Heart right ventricle (tissue), 16 donors: Measurements from ENCODE around the gene TTR. TPM values are rescaled to one million over a fixed set of nuclear protein-coding genes. Genes with fewer than 3 reads are reported as not detected.
A peak's percentile ranks its signal among the peaks of the same experiment; 100 is the strongest.

ENCODE experiments used
- ATAC-seq, 8 donors: fragments of 200-7000 bp; cut with Tn5 transposase; one replicate each; pipeline ENCODE4 v1.9.1; 2020; ENCODE audit warnings: mild to moderate bottlenecking in 8 of 8, moderate library complexity in 8 of 8, moderate number of reproducible peaks in 1 of 8
- DNase-seq, 2 donors: peaks; one replicate each; pipeline ENCODE4 v3.0.0-alpha.2; 2020
- H3K27ac ChIP-seq, 10 donors: fragments of 200-600 bp; sonication (generic) in 2 of 10; one replicate each; pipeline versions ENCODE4 v1.5.0 to v1.8.0; 2020 to 2022; ENCODE audit warnings: mild to moderate bottlenecking in 3 of 10
- H3K27me3 ChIP-seq, 7 donors: fragments of 200-600 bp; one replicate each; pipeline ENCODE4 v1.8.0; 2021 to 2022; ENCODE audit warnings: mild to moderate bottlenecking in 2 of 7
- H3K36me3 ChIP-seq, 9 donors: fragments of 200-600 bp; sonication (generic) in 1 of 9; one replicate each; pipeline versions ENCODE4 v1.5.0 to v1.8.0; 2020 to 2022; ENCODE audit warnings: mild to moderate bottlenecking in 2 of 9
- H3K4me1 ChIP-seq, 9 donors: fragments of 200-600 bp; sonication (generic) in 1 of 9; one replicate each; pipeline versions ENCODE4 v1.5.0 to v1.8.0; 2020 to 2022; ENCODE audit warnings: mild to moderate bottlenecking in 4 of 9
- H3K4me3 ChIP-seq, 10 donors: fragments of 200-600 bp; sonication (generic) in 2 of 10; one replicate each; pipeline versions ENCODE4 v1.5.0 to v1.8.0; 2020 to 2022; ENCODE audit warnings: mild to moderate bottlenecking in 7 of 10, moderate library complexity in 2 of 10
- H3K9me3 ChIP-seq, 11 donors: fragments of 200-600 bp in 10 of 11; sonication (generic) in 2 of 11; one replicate each; pipeline versions ENCODE4 v1.5.0 to v1.8.0; 2013 to 2022; ENCODE audit warnings: mild to moderate bottlenecking in 2 of 11, control low read depth in 1 of 11, moderate library complexity in 1 of 11
- WGBS, 2 donors: extraction: QIAGEN DNeasy Blood & Tissue Kit; methylation state at CpG; one replicate each; pipeline ENCODE4 v1.1.7; 2013; ENCODE audit warnings: inconsistent platforms in 1 of 2; 5-methylcytosine and 5-hydroxymethylcytosine counted together
- intact Hi-C, 10 donors: fragments of 100-400 bp; cut with DNase I; formaldehyde crosslinking; loops; one replicate each; pipeline versions ENCODE4 v1.11.1 to v1.14.2; 2022
- polyA plus RNA-seq, 2 donors: library from polyadenylated mRNA; stranded (reverse); fragments of 200-250 nt; gene quantifications; one replicate each; pipeline ENCODE4 v1.2.3, GENCODE V29; 2013
- total RNA-seq, 10 donors: library from RNA; stranded (reverse); fragmentation: NEBNext Ultra II Directional in 3 of 10; extraction: Animal tissue kit (Norgen Biotek cat#: 25700) in 3 of 10; gene quantifications; one replicate each; pipeline versions ENCODE4 v1.2.1 to v1.2.4, GENCODE V29; 2021 to 2023
- TF ChIP-seq, protein P1 (sequence below), 9 donors: fragments of 200-600 bp; sonication (generic) in 2 of 9; IDR thresholded peaks; one replicate each; pipeline versions ENCODE4 v1.5.0 to v1.8.0; 2021 to 2022; ENCODE audit warnings: antibody characterized with exemption in 9 of 9, mild to moderate bottlenecking in 5 of 9, moderate library complexity in 1 of 9
- donor health status: Arrhythmogenic right ventricular cardiomyopathy.
- donor health status: ischemic (EF 13 %, LVEDD 7.1; RV severe dilation, severe dysfunction).
- donor health status: healthy with polysubstance abuse.
- donor health status: DM: no; HTN: yes; CAD: no.
- donor health status: DM: no; HTN: no; CAD: no.
- donor health status: ischemic (EF 25% LVEDD 6.9; RV normal size, moderate dysfunction).
- donor health status: ischemic (EF 25% LVEDD 5.7; RV mildly dilated, moderate dysfunction).
- donor health status: healthy.
- donor health status: DM: yes; HTN: yes; CAD: no.
- donor health status: Ischemic cardiomyopathy.
- donor health status: ischemic (EF 35%, LVEDD 5.7; RV mildly dilated, moderate dysfunction).
- donor health status: nonischemic (EF 11% LVEDD 7.7; RV severe dilation, severe dysfunction).
- donor health status: DM: yes; HTN: yes; CAD: no.
- donor health status: PGD.
- donor health status: ischemic (EF 29% LVEDD 5.4; RV normal size, mild dysfunction).
- donor health status: nonischemic (EF 23%, LVEDD 6.1; RV moderate dilation, normal function).

Gene TTR
- total and polyA plus RNA-seq, 12 donors: 0.46 to 1.6 TPM; not detected in 10

DNA sequence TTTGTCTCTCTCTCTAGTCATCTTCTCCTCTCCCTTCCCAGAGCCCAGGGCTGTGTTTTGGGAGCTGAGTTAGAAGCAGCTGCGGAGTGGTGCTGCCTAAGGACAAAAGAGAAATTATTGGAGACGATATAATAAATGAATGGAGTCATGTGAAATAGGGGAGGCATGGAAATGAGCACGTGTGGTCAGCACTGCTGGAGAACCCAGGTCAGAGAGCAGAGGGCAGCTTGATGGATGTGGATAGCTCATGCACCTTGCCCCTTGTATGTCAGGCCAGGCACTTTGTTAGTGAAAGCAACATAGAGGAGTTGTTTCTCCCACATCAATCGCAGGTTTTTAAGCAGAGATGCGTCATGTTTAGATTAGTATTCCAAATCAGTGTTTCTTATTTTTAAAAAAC is 15.7 kb downstream of the TTR start:
- H3K36me3 ChIP-seq: no peaks in the 10 kb centered on the region
- TF ChIP-seq, protein P1, sequence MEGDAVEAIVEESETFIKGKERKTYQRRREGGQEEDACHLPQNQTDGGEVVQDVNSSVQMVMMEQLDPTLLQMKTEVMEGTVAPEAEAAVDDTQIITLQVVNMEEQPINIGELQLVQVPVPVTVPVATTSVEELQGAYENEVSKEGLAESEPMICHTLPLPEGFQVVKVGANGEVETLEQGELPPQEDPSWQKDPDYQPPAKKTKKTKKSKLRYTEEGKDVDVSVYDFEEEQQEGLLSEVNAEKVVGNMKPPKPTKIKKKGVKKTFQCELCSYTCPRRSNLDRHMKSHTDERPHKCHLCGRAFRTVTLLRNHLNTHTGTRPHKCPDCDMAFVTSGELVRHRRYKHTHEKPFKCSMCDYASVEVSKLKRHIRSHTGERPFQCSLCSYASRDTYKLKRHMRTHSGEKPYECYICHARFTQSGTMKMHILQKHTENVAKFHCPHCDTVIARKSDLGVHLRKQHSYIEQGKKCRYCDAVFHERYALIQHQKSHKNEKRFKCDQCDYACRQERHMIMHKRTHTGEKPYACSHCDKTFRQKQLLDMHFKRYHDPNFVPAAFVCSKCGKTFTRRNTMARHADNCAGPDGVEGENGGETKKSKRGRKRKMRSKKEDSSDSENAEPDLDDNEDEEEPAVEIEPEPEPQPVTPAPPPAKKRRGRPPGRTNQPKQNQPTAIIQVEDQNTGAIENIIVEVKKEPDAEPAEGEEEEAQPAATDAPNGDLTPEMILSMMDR (IDR thresholded peaks at IDR 0.05): no peak
- 79 to 83% methylated on average over 5 of the region's 5 CpGs for WGBS, 2 donors

DNA sequence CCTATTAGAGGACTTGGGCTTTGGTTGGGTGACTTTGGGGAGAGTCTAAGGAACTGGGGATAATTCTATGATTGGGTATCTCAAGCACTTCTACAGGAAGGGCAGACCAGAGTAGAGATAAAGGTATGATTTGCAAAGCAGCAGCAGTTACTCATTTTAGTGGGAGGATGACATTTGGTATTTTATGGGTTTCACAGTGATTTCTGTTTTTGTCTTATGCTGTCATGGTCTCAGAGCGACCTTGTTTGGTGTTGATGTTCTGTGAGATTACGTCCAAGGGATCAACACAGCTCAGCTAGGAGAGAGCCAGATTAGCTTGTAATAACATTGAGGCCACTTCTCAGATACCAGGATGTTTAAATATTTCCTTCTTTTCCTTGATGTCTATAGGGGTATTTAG is 18.2 kb downstream of the TTR start:
- 72 to 83% methylated on average over 2 of the region's 2 CpGs for WGBS, 2 donors
- no peak for DNase-seq
- no peaks in the 10 kb centered on the region for H3K27me3 ChIP-seq
- TF ChIP-seq, protein P1 (IDR thresholded peaks at IDR 0.05): no peak
- ATAC-seq: no peak
- intact Hi-C loops: loop anchor here in 2 of 10 donors (5.0 to 10.0 kb wide), 2 partner anchors 38 to 75 kb away; partner anchors contain the start of gene B4GALT6 (in 1 of the 2)
- no peaks in the 10 kb centered on the region for H3K9me3 ChIP-seq
- H3K4me1 ChIP-seq: peaks cover 0 to 19% (median 6%) of the 10 kb centered on the region in 9 donors
- no peaks in the 10 kb centered on the region for H3K36me3 ChIP-seq
- H3K27ac ChIP-seq: peak overlapping the region in 1 of 10 donors; percentile 68
- H3K4me3 ChIP-seq: no peak overlapping the region

More for the DNA sequence above, 15.7 kb downstream of the TTR start:
- Histone ChIP-seq H3K9me3 (no peaks in the 10 kb centered on the region), H3K4me1 (peaks cover 0 to 19% (median 6%) of the 10 kb centered on the region in 9 donors), H3K4me3 (no peak overlapping the region), H3K27me3 (no peaks in the 10 kb centered on the region), H3K27ac (no peak overlapping the region)
- ATAC-seq (no peak), DNase-seq (no peak)
- intact Hi-C loops: no loop called here

- TF ChIP-seq, protein P1 (IDR thresholded peaks at IDR 0.05): peak in 4 of 9 donors; percentile 10 to 25 (median 20)
- Histone ChIP-seq H3K9me3 (no peaks in the 10 kb centered on the region), H3K4me1 (peaks cover 0 to 19% (median 6%) of the 10 kb centered on the region in 9 donors), H3K27ac (peak overlapping the region in 4 of 10 donors; percentile 15 to 68 (median 48)), H3K4me3 (no peak overlapping the region), H3K27me3 (no peaks in the 10 kb centered on the region), H3K36me3 (no peaks in the 10 kb centered on the region)
- intact Hi-C loops: loop anchor here in 2 of 10 donors (5.0 to 10.0 kb wide), 2 partner anchors 38 to 74 kb away; partner anchors contain the start of gene B4GALT6 (in 1 of the 2)
- peak in 6 of 8 donors; percentile 62 to 78 (median 66) for ATAC-seq
- no peak for DNase-seq
- WGBS, 2 donors: 28 to 32% methylated on average over 8 of the region's 8 CpGs
These were observed 18.9 kb downstream of the TTR start for GRCh38 chr18:31610286-31611205.

DNA sequence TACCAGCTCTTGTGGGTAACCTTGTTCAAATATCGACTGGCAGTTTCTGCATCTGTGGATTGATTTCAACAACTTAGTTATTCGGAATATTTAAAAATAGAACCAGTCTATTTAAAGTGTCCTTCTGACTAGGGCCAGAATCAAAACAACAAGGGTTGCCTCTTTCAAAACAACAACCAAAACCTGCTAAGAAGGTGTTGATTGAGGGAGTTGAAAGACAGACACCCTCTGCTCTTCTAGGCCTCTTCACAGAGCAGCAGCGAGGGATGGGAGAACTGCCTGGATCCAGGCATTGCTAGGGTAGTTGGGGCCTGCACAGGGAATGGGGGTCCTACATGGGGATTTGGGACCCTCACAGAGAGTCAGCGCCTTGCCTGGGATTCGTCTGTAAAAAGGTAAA is 19.8 kb downstream of the TTR start:
- WGBS, 2 donors: 57 to 69% methylated on average over 5 of the region's 5 CpGs
- Histone ChIP-seq H3K4me1 (peaks cover 0 to 19% (median 6%) of the 10 kb centered on the region in 9 donors), H3K4me3 (no peak overlapping the region), H3K36me3 (no peaks in the 10 kb centered on the region), H3K27me3 (no peaks in the 10 kb centered on the region), H3K27ac (peak overlapping the region in 4 of 10 donors; percentile 15 to 68 (median 44)), H3K9me3 (no peaks in the 10 kb centered on the region)
- TF ChIP-seq, protein P1 (IDR thresholded peaks at IDR 0.05): no peak
- DNase-seq (no peak), ATAC-seq (no peak)
- intact Hi-C loops: loop anchor here in 2 of 10 donors (5.0 to 10.0 kb wide), 2 partner anchors 39 to 73 kb away; partner anchors contain the start of gene B4GALT6 (in 1 of the 2)
